ENCODE measurements around the gene TBC1D25.

Gene TBC1D25

GRCh38 chrX:48539345-48540027, at the start of gene TBC1D25:
TSS of gene TBC1D25 (plus strand) at chrX:48539714. CDS start at chrX:48539798, 84 bp downstream.
- peak; percentile 22 for FAIRE-seq

- FAIRE-seq: no peak
Observed at GRCh38 chrX:48489892-48490291, 49.6 kb upstream of the TBC1D25 start.

- FAIRE-seq: no peak
Observed at GRCh38 chrX:48490661-48491060, 48.9 kb upstream of the TBC1D25 start.

- no peak for FAIRE-seq
Observed at GRCh38 chrX:48491809-48492208, 47.7 kb upstream of the TBC1D25 start.

- no peak for FAIRE-seq
Observed at GRCh38 chrX:48492293-48492910, 47.1 kb upstream of the TBC1D25 start.

- FAIRE-seq: no peak
Observed at GRCh38 chrX:48493890-48494364, 45.6 kb upstream of the TBC1D25 start.

- no peak for FAIRE-seq
Observed at GRCh38 chrX:48496660-48497059, 42.9 kb upstream of the TBC1D25 start.

- FAIRE-seq: no peak
Observed at GRCh38 chrX:48497871-48498270, 41.6 kb upstream of the TBC1D25 start.

- FAIRE-seq: no peak
Observed at GRCh38 chrX:48498374-48498809, 41.1 kb upstream of the TBC1D25 start.

GRCh38 chrX:48504261-48504660, 35.3 kb upstream of the TBC1D25 start:
- FAIRE-seq: no peak

GRCh38 chrX:48505481-48505880, 34.0 kb upstream of the TBC1D25 start:
- no peak for FAIRE-seq

GRCh38 chrX:48507246-48507645, 32.3 kb upstream of the TBC1D25 start:
- FAIRE-seq: no peak

GRCh38 chrX:48508400-48509244, 30.9 kb upstream of the TBC1D25 start, which contains the start of gene PORCN:
TSS of gene PORCN (plus strand) at chrX:48508992. CDS start at chrX:48509821, 829 bp downstream.
- FAIRE-seq: no peak

- no peak for FAIRE-seq
Observed at GRCh38 chrX:48509245-48509590, 30.3 kb upstream of the TBC1D25 start.

GRCh38 chrX:48509619-48510018, 29.9 kb upstream of the TBC1D25 start:
- FAIRE-seq: no peak

GRCh38 chrX:48511560-48511959, 28.0 kb upstream of the TBC1D25 start:
- no peak for FAIRE-seq

- no peak for FAIRE-seq
Observed at GRCh38 chrX:48512371-48512935, 27.1 kb upstream of the TBC1D25 start.

- no peak for FAIRE-seq
Observed at GRCh38 chrX:48513670-48514069, 25.8 kb upstream of the TBC1D25 start.

GRCh38 chrX:48514126-48514806, 25.2 kb upstream of the TBC1D25 start:
- FAIRE-seq: no peak

GRCh38 chrX:48514868-48515460, 24.6 kb upstream of the TBC1D25 start:
- FAIRE-seq: no peak

GRCh38 chrX:48515842-48516241, 23.7 kb upstream of the TBC1D25 start:
- no peak for FAIRE-seq

GRCh38 chrX:48516285-48516684, 23.2 kb upstream of the TBC1D25 start:
- no peak for FAIRE-seq

Measured in TTC549 (cell line).